NCI-H2196 treated with DMSO at 0.1 percent for 48 hours (cell line): Measurements from ENCODE around the gene WDCP.
"Not testable (repeated sequence)": the region's sequence is repeated elsewhere in the genome, so short reads cannot be mapped to it uniquely, and the experiment has no call there.

Experiments
- DNase-seq: peaks from one replicate; lab custom pipeline; 2025; ENCODE audit not compliant: unreplicated experiment; lab: John Stamatoyannopoulos, UW

WDCP gene, protein sequence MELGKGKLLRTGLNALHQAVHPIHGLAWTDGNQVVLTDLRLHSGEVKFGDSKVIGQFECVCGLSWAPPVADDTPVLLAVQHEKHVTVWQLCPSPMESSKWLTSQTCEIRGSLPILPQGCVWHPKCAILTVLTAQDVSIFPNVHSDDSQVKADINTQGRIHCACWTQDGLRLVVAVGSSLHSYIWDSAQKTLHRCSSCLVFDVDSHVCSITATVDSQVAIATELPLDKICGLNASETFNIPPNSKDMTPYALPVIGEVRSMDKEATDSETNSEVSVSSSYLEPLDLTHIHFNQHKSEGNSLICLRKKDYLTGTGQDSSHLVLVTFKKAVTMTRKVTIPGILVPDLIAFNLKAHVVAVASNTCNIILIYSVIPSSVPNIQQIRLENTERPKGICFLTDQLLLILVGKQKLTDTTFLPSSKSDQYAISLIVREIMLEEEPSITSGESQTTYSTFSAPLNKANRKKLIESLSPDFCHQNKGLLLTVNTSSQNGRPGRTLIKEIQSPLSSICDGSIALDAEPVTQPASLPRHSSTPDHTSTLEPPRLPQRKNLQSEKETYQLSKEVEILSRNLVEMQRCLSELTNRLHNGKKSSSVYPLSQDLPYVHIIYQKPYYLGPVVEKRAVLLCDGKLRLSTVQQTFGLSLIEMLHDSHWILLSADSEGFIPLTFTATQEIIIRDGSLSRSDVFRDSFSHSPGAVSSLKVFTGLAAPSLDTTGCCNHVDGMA

GRCh38 chr2:24046930-24047702 lies at the start of gene WDCP:
Gene WDCP, minus strand, starts transcription at chr2:24047391. Its CDS starts 7,897 bp downstream, at chr2:24039494.
- DNase-seq = peak; percentile 98

GRCh38 chr2:24095171-24095677 lies 48.0 kb upstream of the WDCP start:
- not testable (repeated sequence) for DNase-seq

DNA sequence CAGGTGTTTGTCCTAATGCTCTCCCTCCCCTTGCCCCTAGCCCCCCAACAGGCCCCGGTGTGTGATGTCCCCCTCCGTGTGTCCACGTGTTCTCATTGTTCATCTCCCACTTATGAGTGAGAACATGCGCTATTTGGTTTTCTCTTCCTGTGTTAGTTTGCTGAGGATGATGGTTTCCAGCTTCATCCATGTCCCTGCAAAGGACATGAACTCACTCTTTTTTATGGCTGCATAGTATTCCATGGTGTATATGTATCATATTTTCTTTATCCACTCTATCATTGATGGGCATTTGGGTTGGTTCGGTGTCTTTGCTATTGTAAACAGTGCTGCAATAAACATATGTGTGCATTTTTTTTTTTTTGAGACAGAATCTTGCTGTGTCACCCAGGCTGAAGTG lies 46.1 kb upstream of the WDCP start:
- DNase-seq = not testable (repeated sequence)

DNA sequence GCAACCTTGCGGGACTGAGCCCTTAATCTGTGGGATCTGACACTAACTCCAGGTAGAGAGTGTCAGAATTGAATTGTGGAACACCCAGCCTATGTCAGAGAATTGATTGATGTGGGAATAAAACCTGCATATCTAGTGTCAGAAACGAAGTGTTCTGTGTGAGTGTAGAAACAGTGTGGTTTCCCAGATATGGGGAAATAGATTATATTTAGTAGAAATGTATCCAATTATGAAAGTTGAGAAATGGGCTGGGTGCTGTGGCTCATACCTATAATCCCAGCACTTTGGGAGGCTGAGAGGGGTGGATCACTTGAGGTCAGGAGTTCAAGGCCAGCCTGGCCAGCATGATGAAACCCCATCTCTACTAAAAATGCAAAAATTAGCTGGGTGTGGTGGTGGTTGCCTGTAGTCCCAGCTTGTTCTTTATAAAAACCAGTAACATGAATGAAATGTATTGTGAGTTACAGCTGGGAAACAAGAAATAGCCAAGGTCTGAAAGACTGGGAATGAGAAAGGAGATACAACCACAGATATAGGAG lies 41.7 kb upstream of the WDCP start:
- no peak for DNase-seq

DNA sequence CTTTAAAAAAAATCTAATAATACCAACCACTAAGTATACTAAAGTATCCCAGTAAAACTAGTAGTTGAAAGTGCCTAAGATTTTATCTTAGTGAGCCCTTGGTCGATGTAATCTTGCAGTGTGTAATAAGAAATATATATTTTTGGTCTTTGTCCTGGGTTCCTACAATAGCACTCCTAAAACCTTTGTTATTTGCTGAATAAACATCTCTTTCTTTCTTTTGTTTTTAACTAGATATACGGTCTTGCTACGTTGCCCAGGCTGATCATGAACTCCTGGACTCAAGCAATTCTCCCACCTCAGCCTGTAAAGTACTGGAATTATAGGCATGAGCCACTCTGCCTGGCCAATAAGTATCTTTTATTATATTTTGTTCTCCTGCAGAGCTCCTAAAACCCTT lies 39.8 kb upstream of the WDCP start:
- DNase-seq = no peak

- DNase-seq = no peak
Observed at GRCh38 chr2:24086241-24086640, 39.0 kb upstream of the WDCP start.

GRCh38 chr2:24085200-24085489 lies 38.0 kb upstream of the WDCP start:
- DNase-seq = no peak

- DNase-seq = peak; percentile 62
Observed at GRCh38 chr2:24084386-24085199, 37.4 kb upstream of the WDCP start, which contains the start of gene TP53I3. Gene TP53I3, minus strand, starts transcription at chr2:24084834. Its CDS starts 508 bp downstream, at chr2:24084326.

DNA sequence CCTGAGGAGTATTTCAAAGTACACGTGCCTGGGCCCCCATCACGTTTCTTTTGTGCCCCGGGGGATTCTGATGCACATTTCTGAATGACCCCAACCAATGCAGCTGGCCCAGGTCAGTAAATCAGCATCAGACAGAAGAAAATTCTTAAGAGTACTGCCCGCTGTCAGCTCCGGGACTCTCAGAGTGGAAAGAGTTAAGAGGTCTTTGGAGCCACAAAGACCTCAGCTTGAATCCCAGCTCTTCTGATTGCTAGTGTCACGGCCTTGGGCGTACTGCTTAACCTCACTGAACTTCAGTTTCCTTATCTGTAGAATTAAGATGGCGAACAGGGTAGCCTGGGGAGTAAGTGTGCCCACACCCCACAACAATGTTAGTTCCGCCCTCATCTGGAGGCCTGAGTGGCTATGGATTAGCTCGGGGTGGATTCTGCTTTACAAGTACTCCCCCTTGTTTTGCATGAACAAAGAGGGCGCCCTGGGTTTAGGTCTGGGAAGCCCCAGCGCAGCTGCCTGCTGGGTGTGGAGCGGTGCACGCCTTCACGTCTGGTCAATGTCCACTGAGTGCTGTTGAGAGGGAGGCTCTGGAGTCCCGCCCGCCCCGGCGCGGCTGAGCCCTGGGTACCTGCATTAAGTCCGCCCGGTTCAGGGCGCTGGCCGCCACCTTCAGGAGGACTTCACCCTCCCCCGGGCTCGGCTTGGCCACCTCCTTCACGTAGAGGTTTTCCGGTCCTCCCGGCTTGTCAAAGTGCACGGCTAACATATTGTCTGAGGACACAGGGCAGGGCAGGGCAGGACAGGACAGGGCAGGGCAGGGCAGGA lies 36.6 kb upstream of the WDCP start:
- peak; percentile 77 for DNase-seq

GRCh38 chr2:24082787-24083566 lies 35.8 kb upstream of the WDCP start:
- no peak for DNase-seq

- DNase-seq = peak; percentile 25
Observed at GRCh38 chr2:24080701-24081100, 33.5 kb upstream of the WDCP start.

DNA sequence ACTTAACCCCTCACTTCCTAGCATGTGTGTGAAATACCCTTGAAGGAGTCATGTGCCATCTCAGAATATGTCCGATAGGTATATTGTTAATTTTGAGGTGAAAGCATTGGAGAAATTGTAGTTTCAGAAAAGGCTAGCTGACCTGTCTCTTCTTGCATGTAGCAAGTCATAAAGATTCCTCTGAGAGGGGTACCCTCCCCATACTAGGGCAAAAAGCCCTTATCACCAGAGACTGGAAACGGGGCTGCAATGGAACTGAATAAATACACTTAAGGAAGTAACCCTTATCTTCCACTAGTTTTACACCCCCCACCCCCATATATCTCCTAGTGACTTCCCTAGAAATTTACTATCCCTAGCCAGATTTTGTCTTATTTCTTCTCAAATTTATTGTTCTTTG lies 30.7 kb upstream of the WDCP start:
- DNase-seq = no peak

DNA sequence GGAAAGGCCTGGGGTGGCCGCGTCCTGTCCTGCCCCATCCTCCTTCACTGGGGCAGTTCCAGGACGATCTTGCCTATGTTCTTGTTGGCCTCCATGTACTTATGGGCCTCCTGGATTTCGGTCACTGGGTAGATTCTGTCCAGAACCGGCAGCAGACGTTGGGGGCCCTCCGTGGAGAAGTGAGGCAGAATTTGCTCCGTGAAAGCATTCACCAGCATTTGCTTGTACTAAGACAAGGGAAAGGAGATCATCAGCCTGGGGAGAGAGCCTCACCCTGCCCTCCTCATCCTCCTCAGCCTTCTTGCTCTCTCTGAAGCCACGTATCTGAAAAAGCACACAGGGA lies 30.3 kb upstream of the WDCP start:
- no peak for DNase-seq

GRCh38 chr2:24076849-24077534 lies 29.8 kb upstream of the WDCP start:
- no peak for DNase-seq

GRCh38 chr2:24075915-24076848 lies 29.0 kb upstream of the WDCP start, which contains the start of gene SF3B6:
Gene SF3B6, minus strand, starts transcription at chr2:24076326. Its CDS starts 97 bp downstream, at chr2:24076229.
- peak; percentile 99 for DNase-seq

DNA sequence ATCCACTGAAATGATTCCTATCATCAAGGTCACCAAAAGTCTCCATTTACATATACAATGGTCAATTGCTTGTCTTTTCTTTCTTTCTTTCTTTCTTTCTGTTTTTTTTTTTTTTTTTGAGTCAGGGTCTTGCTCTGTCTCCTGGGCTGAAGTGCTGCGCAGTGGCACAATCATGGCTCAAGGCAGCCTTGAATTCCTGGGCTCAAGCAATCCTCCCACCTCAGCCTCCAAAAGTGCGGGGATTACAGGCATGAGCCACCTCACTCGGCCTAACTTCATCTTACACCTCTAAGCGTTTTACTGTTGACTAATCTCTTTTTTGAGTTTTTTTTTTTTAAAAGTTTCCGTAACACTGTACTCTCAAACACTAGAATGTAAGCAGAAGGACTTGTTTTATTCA lies 28.1 kb upstream of the WDCP start:
- DNase-seq = no peak

GRCh38 chr2:24073816-24074215 lies 26.6 kb upstream of the WDCP start:
- DNase-seq = no peak
